ENCODE data around the gene SLC11A1.

- TF ChIP-seq CTCF (conservative IDR thresholded peaks at IDR 0.05; ENCODE audit: low read depth, low read length) (no peak), POLR2A (IDR thresholded peaks at IDR 0.05; ENCODE audit: low read depth, low read length) (no peak), RAD21 (IDR thresholded peaks at IDR 0.05; ENCODE audit: low read length) (no peak), FOS (IDR thresholded peaks at IDR 0.05; ENCODE audit: low read depth, low read length) (no peak; the same call in 1 of the 2 replicates), MXI1 (IDR thresholded peaks at IDR 0.05; ENCODE audit: borderline replicate concordance, low read depth, low read length) (no peak), SMC3 (IDR thresholded peaks at IDR 0.05; ENCODE audit: low read depth, low read length) (no peak), ELK1 (IDR thresholded peaks at IDR 0.05; ENCODE audit: borderline replicate concordance, low read depth, low read length) (no peak), RFX5 (IDR thresholded peaks at IDR 0.05; ENCODE audit: low read depth, low read length) (no peak), BHLHE40 (IDR thresholded peaks at IDR 0.05; ENCODE audit: low read depth, low read length) (no peak), USF2 (IDR thresholded peaks at IDR 0.05; ENCODE audit: low read depth, low read length) (no peak), MAZ (IDR thresholded peaks at IDR 0.05; ENCODE audit: borderline replicate concordance, low read depth, low read length) (no peak), CHD1 (IDR thresholded peaks at IDR 0.05; ENCODE audit: low read depth, low read length) (no peak)
Measured at GRCh38 chr2:218370410-218371063, 11.5 kb upstream of the SLC11A1 start.
